Right lobe of liver (tissue), 6 donors: ENCODE measurements around the gene ARMC7. TPM values are rescaled to one million over a fixed set of nuclear protein-coding genes. Genes with fewer than 3 reads are reported as not detected.
"Not testable (repeated sequence)": the region's sequence is repeated elsewhere in the genome, so short reads cannot be mapped to it uniquely, and the experiment has no call there.

Experiments used
- ATAC-seq, 4 donors: fragments of 200-7000 bp; cut with Tn5 transposase; one replicate each; pipeline ENCODE4 v1.9.1; 2020; ENCODE audit warnings: mild to moderate bottlenecking in 4 of 4, moderate library complexity in 4 of 4
- DNase-seq, 3 donors: peaks; one replicate each; pipeline ENCODE4 v3.0.0-alpha.2; 2020
- H3K27ac ChIP-seq, 3 donors: fragments of 200-600 bp; one replicate each; pipeline ENCODE4 v1.8.0; 2022
- H3K27me3 ChIP-seq, 2 donors: fragments of 200-600 bp; one replicate each; pipeline ENCODE4 v1.8.0; 2022
- H3K36me3 ChIP-seq, 4 donors: fragments of 200-600 bp; sonication (generic) in 1 of 4; one replicate each; pipeline versions ENCODE4 v1.5.1 to v1.8.0; 2017 to 2022; ENCODE audit warnings: control low read depth in 1 of 4
- H3K4me1 ChIP-seq, 4 donors: fragments of 200-600 bp; sonication (generic) in 1 of 4; one replicate each; pipeline versions ENCODE4 v1.5.1 to v1.8.0; 2017 to 2022; ENCODE audit warnings: control low read depth in 1 of 4
- H3K4me3 ChIP-seq, 3 donors: fragments of 200-600 bp; one replicate each; pipeline ENCODE4 v1.8.0; 2022
- H3K9me3 ChIP-seq, 4 donors: fragments of 200-600 bp; sonication (generic) in 1 of 4; one replicate each; pipeline versions ENCODE4 v1.5.1 to v1.8.0; 2017 to 2022; ENCODE audit warnings: control low read depth in 1 of 4
- CTCF ChIP-seq, 4 donors: fragments of 200-600 bp in 3 of 4; fragments of 450-650 bp in 1 of 4; IDR thresholded peaks; one replicate each; pipeline versions ENCODE4 v1.5.1 to v1.8.0; 2016 to 2022; ENCODE audit warnings: antibody characterized with exemption in 4 of 4, mild to moderate bottlenecking in 2 of 4
- POLR2A ChIP-seq: fragments of 450-650 bp; IDR thresholded peaks from one replicate; pipeline ENCODE4 v1.6.1; 2017; ENCODE audit warnings: antibody characterized with exemption, mild to moderate bottlenecking
- WGBS: methylation state at CpG from one replicate; pipeline ENCODE4 v1.1.6; 2018; ENCODE audit warnings: low coverage, low lambda C conversion rate; ENCODE audit not compliant: insufficient coverage; ENCODE audit errors: missing lambda C conversion rate; 5-methylcytosine and 5-hydroxymethylcytosine counted together
- intact Hi-C, 2 donors: fragments of 100-400 bp; cut with DNase I; formaldehyde crosslinking; loops; one replicate each; pipeline versions ENCODE4 v1.11.2 to v1.14.1; 2022
- total RNA-seq, 6 experiments: library from RNA; depleted of rRNA in 2 of 6; stranded (reverse); fragments of >200 nt in 2 of 6; fragmentation: NEBNext Ultra II Directional in 3 of 6; extraction: Animal tissue kit (Norgen Biotek cat#: 25700) in 3 of 6; gene quantifications; one replicate each; pipeline versions ENCODE4 v1.1.0 to v1.2.4, GENCODE V29; 2016 to 2023
- donor health status: DM: no; HTN: yes; CAD: no.
- donor health status: DM: no; HTN: no; CAD: no.
- donor health status: DM: no; HTN: no; CAD: no.
- donor health status: DM: no; HTN: yes; CAD: no.
- donor health status: DM: no; HTN: yes; CAD: no.

Gene ARMC7
- total RNA-seq, 6 experiments from 2014 or later = 4.7 to 6.3 (median 5.3) TPM

GRCh38 chr17:75130632-75131277 lies 21.0 kb downstream of the ARMC7 start:
- DNase-seq = peak; percentile 40 to 60 (median 59)
- intact Hi-C loops = no loop called here
- no peaks in the 10 kb centered on the region for H3K9me3 ChIP-seq
- H3K4me3 ChIP-seq = peak overlapping the region; percentile 80 to 94 (median 87)
- no peaks in the 10 kb centered on the region for H3K27me3 ChIP-seq
- no peaks in the 10 kb centered on the region for H3K36me3 ChIP-seq
- 23% methylated on average over 15 of the region's 29 CpGs for WGBS
- TF ChIP-seq CTCF (IDR thresholded peaks at IDR 0.05) = peak; percentile 25 to 40 (median 32)
- no peak for TF ChIP-seq POLR2A
- peak overlapping the region; percentile 66 to 85 (median 69) for H3K27ac ChIP-seq
- ATAC-seq = peak; percentile 50 to 58 (median 54)
- peaks cover 0 to 6% (median 0%) of the 10 kb centered on the region in 4 donors for H3K4me1 ChIP-seq

DNA sequence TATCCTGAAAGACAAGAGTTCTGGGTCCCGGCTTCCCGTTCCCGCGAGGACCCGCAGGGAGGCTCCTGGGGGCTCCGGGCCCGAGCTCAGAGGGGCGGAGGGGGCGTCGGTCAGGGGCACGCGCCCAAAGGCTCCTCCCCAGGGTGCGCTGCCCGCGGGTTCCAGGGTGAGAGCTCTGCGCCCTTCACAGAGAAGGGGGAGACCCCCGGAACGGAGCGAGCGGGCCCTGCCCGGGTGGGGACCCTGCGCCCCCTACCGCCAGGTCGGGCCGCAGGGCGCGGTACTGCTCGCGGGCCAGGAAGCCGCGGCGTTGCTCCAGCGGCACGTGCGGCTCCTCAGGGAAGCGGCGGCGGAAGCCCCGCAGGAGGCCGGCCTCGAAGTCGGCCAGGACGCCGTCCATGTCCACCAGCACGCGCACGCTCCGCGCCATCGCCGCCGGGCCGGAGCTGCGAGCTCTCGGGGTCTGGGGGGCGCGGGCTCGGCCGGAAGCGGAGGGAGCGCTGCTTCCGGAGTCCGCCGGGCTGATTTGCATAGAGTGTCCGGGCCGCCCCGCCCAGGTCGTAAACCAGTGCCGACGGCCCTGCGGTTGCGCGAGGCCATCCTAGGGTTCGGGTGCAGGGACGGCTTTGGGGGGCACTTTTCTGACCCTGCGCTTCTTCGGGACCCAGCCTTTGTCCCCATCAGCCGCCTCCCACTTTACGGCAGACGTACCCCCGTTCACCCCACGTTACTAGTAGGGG lies 21.7 kb downstream of the ARMC7 start, which contains the start of gene NT5C:
Gene NT5C (minus strand): TSS at position 465 of the 740 bp plus-strand sequence. CDS start 35 bp downstream, at position 430.
- Histone ChIP-seq H3K4me1 (peaks cover 0 to 6% (median 0%) of the 10 kb centered on the region in 4 donors), H3K27ac (peak within 1 kb of the TSS; percentile 66 to 85 (median 69)), H3K36me3 (no peaks in the 10 kb centered on the region), H3K27me3 (no peaks in the 10 kb centered on the region), H3K4me3 (peak within 1 kb of the TSS; percentile 80 to 94 (median 87)), H3K9me3 (no peaks in the 10 kb centered on the region)
- TF ChIP-seq CTCF (IDR thresholded peaks at IDR 0.05) (peak; percentile 58 to 73 (median 72)), POLR2A (peak; percentile 59)
- intact Hi-C loops = no loop called here
- ATAC-seq (peak; percentile 85 to 93 (median 89)), DNase-seq (peak; percentile 81 to 84 (median 82))
- 0% methylated on average over 5 of the region's 82 CpGs for WGBS

DNA sequence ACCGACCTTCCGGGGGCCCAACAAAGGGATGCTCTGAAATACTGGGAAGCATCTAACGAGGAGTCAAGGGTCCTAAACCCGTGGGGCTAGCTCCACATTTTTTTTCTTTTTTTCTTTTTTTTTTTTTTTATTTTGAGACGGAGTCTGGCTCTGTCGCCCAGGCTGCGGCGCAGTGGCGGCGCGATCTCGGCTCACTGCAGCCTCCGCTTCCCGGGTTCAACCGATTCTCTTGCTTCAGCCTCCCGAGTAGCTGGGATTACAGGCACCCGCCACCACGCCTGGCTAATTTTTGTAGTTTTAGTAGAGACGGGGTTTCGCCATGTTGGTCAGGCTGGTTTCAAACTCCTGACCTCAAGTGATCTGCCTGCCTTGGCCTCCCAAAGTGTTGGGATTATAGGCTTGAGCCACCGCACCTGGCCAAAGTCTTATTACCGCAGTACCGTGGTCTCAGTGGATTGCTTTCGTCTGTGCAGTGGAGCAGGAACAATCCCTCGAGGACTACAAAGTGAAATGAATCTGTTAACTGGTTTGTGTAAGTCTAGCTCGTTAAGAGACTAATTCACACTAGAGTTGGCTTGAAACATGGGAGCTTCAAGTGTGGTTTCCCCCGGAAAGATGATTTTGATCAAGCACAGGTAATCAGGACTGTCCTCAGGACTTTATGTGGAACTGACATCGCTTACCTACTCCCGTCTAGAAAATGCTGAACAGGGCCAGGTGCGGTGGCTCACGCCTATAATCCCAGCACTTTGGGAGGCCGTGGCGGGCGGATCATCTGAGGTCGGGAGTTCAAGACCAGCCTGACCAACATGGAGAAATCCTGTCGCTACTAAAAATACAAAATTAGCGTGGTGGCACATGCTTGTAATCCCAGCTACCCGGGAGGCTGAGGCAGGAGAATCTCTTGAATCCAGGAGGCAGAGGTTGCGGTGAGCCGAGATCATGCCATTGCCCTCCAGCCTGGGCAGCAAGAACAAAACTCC lies 22.5 kb downstream of the ARMC7 start:
- H3K4me1 ChIP-seq, intact Hi-C loops: not testable (repeated sequence)

DNA sequence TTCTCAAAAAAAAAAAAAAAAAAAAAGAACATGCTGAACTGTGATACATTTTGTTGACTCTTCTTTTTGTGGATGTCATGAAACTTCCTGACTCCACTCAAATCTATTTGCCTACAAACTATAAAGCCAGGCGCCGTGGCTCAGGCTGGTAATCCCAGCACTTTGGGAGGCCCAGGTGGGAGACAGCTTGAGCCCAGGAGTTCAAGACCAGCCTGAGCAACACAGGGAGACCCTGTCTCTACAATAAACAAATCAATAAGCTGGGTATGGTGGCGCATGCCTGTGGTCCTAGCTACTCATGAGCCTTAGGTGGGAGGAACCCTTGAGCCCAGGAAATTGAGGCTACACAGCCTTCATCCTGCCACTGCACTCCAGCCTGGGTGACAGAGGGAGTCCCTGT lies 23.2 kb downstream of the ARMC7 start:
- ATAC-seq (no peak), DNase-seq (no peak)
- Histone ChIP-seq H3K9me3 (no peaks in the 10 kb centered on the region), H3K4me1 (peaks cover 0 to 6% (median 0%) of the 10 kb centered on the region in 4 donors), H3K27ac (no peak overlapping the region), H3K27me3 (no peaks in the 10 kb centered on the region), H3K36me3 (no peaks in the 10 kb centered on the region), H3K4me3 (no peak overlapping the region)
- intact Hi-C loops = no loop called here
- WGBS = 65% methylated on average over 3 of the region's 3 CpGs
- TF ChIP-seq CTCF (IDR thresholded peaks at IDR 0.05) (no peak), POLR2A (no peak)

More for the DNA sequence above, 22.5 kb downstream of the ARMC7 start:
- H3K9me3 ChIP-seq, ATAC-seq, H3K36me3 ChIP-seq, H3K27me3 ChIP-seq, DNase-seq: not testable (repeated sequence)
- WGBS = 73% methylated on average over 18 of the region's 40 CpGs
- H3K27ac ChIP-seq = peak overlapping the region; percentile 66 to 85 (median 69)
- H3K4me3 ChIP-seq = peak overlapping the region; percentile 80 to 94 (median 87)

- 83% methylated on average over 5 of the region's 14 CpGs for WGBS
- DNase-seq, H3K36me3 ChIP-seq: not testable (repeated sequence)
Observed at GRCh38 chr17:75133607-75134347, 24.0 kb downstream of the ARMC7 start.

More at GRCh38 chr17:75133607-75134347, 24.0 kb downstream of the ARMC7 start:
- intact Hi-C loops, H3K27ac ChIP-seq, H3K4me3 ChIP-seq, H3K27me3 ChIP-seq, H3K4me1 ChIP-seq, ATAC-seq, H3K9me3 ChIP-seq: not testable (repeated sequence)
